ENCODE data around the gene ORC4.

Gene ORC4

DNA sequence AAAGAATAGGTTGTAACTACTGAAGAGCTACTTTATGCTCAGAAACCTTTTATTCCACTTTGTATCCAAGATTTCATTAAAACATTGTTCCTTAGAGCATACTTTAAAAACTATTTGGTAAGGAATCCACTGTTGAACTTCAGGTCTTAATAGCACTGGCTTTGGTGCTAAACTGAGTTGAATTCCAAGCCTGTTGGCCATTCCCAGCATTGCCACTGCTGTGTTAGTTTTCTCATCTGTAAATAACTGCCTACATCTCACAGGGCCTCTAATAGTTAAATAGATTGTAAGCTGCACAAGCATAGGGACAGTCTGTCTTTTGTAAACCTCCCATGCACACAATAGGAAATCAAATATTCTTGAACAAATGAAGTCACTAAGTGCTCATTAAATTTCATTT is 86.6 kb downstream of the ORC4 start:
- DNase-seq (ENCODE audit: low read depth, low spot score) = no peak

- no peak for DNase-seq (ENCODE audit: low read depth, low spot score)
Observed at GRCh38 chr2:147927053-147927588, 93.4 kb downstream of the ORC4 start.

- no peak for DNase-seq (ENCODE audit: low read depth, low spot score)
Observed at GRCh38 chr2:147925886-147926285, 94.7 kb downstream of the ORC4 start.

GRCh38 chr2:147924647-147925046 is 95.9 kb downstream of the ORC4 start:
- no peak for DNase-seq (ENCODE audit: low read depth, low spot score)

DNA sequence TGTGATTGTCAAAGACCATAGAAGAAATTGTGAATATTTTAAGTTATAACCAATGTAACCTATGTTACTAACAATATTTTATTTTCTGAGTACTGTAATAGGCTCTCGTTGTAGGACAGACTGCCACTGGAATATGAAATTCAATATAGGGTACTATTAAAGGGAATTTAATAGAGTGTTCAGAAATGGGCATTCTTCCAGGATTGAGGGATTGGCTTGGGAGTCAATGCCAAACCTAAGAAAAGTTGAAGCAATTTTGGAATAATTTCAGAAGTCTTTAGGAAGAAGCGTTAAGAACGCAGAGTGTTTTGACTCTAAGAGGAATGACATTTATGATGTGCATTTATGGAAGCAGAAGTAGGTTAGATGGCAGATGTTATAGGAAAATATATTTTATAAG is 96.7 kb downstream of the ORC4 start:
- DNase-seq (ENCODE audit: low read depth, low spot score) = no peak

GRCh38 chr2:147917161-147917560 is 103.4 kb downstream of the ORC4 start:
- no peak for DNase-seq (ENCODE audit: low read depth, low spot score)

DNA sequence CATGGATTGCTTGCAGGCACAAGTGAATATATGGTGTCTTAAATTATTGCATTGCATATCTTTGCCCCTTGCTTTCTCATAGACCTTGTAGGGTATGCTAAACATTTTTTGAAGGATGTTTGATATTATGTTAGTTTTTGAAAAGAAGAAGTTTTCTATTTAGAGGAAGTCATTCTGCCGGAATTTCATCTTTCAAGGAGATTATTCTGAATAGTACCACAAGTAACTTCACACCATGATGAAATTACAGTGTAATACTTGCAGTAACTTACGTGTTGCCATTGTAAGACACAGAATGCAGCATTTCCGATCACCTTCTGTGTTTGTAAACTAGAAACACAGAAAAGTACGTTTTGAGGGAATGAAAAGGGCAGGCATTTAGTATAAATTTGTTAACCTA is 103.8 kb downstream of the ORC4 start:
- no peak for DNase-seq (ENCODE audit: low read depth, low spot score)

DNA sequence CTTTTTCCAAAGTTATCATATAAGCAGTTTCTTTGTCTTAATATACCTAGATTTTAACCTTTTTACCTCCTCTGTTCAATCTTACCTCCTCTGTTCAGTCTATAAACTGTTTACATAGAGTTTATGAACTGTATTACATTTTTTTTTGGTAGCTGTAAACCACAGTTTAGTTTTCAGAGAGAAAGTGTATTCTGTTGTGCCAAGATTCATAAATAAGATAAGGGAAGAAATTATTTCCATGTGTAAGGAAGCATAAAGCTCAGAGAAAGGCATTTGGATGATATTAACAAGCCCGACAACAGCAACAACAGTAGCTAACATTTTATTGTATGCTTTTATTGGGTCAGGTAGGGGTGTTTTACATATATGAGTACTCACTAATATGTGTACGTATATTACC is 104.5 kb downstream of the ORC4 start:
- DNase-seq (ENCODE audit: low read depth, low spot score) = no peak

GRCh38 chr2:147913701-147914480 is 106.6 kb downstream of the ORC4 start:
- DNase-seq (ENCODE audit: low read depth, low spot score) = no peak

DNA sequence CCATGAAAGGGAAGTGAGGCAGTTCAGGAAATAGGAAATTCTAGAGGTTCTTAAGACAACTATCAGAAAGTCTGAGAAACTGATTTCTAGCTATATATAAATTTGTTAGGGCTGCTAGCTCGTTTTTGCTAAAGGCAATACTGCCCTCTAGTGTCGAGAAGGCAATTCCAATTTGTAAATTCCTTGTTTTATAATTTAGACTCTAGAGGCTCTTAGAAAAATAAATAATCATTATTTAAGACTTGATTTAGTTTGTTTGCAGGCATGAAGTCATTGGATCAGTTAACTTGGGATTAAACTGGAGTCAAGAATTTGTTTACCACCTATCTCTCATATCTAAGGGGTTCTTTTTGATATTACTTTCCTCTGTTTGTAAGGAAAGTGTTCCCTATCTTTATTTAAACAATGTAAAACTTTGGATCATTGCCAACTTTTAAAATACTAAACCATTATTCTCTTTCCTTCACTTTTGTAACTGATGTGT is 109.5 kb downstream of the ORC4 start:
- peak; percentile 38 for DNase-seq (ENCODE audit: low read depth, low spot score)

DNA sequence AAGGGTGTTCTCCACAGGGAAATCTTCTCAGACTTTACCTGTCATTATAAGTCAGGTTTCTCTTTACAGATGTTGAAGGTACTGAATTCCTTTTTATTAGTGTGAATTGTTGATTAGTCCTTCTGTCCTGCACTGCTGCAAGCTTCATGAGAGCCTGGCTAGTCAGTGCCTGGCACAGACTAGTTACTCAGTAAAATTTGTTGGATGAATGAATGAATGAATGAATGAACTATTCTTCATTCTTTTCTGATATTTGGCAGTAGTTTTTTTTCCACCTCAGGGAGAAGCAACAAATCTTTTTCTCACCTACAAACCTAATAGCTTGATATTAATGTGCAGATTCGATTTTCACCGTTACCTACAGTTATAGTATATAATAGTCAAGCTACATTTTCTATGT is 111.4 kb downstream of the ORC4 start:
- no peak for DNase-seq (ENCODE audit: low read depth, low spot score)

- DNase-seq (ENCODE audit: low read depth, low spot score) = no peak
Observed at GRCh38 chr2:147904051-147904450, 116.5 kb downstream of the ORC4 start.

- no peak for DNase-seq (ENCODE audit: low read depth, low spot score)
Observed at GRCh38 chr2:147888680-147889079, 131.9 kb downstream of the ORC4 start.

DNA sequence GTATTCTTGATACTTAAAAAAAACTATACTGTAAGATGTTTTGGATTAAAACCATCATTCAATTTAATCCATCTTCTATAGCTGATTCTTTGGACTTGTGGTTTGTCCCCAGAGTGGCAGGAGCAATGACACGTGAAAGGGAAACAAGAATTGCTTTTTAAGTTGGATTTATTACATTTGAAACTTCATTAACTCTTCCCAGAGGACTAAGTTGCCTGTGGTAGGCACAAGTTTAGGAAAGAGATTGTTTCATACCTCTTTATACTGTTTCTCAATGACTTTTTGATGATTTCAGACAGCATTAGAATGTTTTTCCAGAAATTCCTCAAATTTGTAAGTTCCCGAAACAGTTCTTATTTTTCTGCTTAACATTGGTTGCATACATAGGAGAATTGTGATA is 134.4 kb downstream of the ORC4 start:
- DNase-seq (ENCODE audit: low read depth, low spot score) = no peak

DNA sequence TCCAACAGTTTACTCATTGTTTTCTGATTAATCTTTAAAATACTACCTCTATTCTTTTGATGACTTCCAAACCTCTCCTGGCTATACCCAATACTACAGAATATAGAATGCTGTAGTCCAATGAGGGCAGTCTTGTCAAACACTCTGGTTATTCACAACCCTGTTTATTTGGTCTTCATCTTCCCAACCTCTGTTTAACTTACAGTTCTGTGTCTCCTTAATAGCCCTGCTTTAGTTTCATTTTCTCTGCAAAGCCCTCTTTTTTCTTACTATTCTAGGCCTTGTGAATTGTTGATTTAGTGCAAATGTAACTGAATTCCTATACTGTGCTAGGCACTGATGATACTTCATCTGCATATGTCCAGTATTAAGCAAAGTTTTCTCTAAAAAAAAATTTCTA is 135.7 kb downstream of the ORC4 start:
- no peak for DNase-seq (ENCODE audit: low read depth, low spot score)

DNA sequence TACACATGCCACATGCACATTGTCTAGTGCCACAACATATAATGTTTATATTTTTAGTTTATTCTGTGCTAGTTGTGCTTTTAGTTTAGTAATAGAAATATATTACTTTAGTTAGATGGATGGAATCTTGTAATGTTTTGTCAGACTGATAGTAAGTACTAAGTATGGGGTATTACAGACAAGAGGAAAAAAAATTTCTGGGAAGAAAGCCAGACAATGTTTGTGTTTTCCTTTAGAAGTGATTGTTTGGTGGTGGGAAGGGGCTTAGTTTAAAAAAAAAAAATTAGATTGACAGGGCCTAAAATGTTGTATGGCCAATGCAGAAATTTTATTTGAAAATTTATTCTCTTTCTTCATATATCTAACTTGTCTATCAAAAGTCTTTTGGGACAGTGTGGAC is 137.9 kb downstream of the ORC4 start:
- no peak for DNase-seq (ENCODE audit: low read depth, low spot score)

Data from brain pericyte (primary cell).